Measurements from ENCODE around the gene HSPBAP1.

- TF ChIP-seq MTA1 (CRISPR knock-in tag; IDR thresholded peaks at IDR 0.05; ENCODE audit: borderline replicate concordance): no peak
- no peak for TF ChIP-seq USF2 (IDR thresholded peaks at IDR 0.05; ENCODE audit: low read depth, low read length)
- no peak for TF ChIP-seq USF2 (CRISPR knock-in tag; IDR thresholded peaks at IDR 0.05; ENCODE audit: borderline replicate concordance)
- TF ChIP-seq ZNF513 (CRISPR knock-in tag; conservative IDR thresholded peaks at IDR 0.05): no peak
- no peak for TF ChIP-seq PBX3 (CRISPR knock-in tag; IDR thresholded peaks at IDR 0.05; ENCODE audit: borderline replicate concordance)
- TF ChIP-seq TFAP4 (IDR thresholded peaks at IDR 0.05; ENCODE audit: borderline replicate concordance, low read depth): no peak
- TF ChIP-seq THAP7 (CRISPR knock-in tag; IDR thresholded peaks at IDR 0.05): no peak
- no peak for TF ChIP-seq SIN3A (IDR thresholded peaks at IDR 0.05; ENCODE audit: borderline replicate concordance, low read depth, low read length)
- no peak for TF ChIP-seq CENPX (CRISPR knock-in tag; IDR thresholded peaks at IDR 0.05)
- no peak for TF ChIP-seq KDM1A (CRISPR knock-in tag; IDR thresholded peaks at IDR 0.05)
- TF ChIP-seq CTCF (CRISPR knock-in tag; IDR thresholded peaks at IDR 0.05): no peak
- no peak for TF ChIP-seq ZNF674 (CRISPR knock-in tag; IDR thresholded peaks at IDR 0.05; ENCODE audit: low read depth)
- no peak for TF ChIP-seq FOXK2 (IDR thresholded peaks at IDR 0.05)
These were observed 25.9 kb downstream of the HSPBAP1 start for GRCh38 chr3:122767540-122768372.

Data from HepG2 (cell line).